Lower lobe of right lung (tissue), 2 donors: Measurements from ENCODE around the gene OR10G4. TPM values are rescaled to one million over a fixed set of nuclear protein-coding genes. Genes with fewer than 3 reads are reported as not detected.

Source experiments
- ATAC-seq, 2 donors: fragments of 200-7000 bp; cut with Tn5 transposase; one replicate each; pipeline ENCODE4 v1.9.1; 2020 to 2022; ENCODE audit warnings: mild to moderate bottlenecking in 2 of 2, moderate library complexity in 2 of 2
- DNase-seq: peaks from one replicate; pipeline ENCODE4 v3.0.0-alpha.2; 2020
- H3K27ac ChIP-seq: fragments of 200-600 bp; one replicate; pipeline ENCODE4 v1.8.0; 2022
- H3K27me3 ChIP-seq: fragments of 200-600 bp; one replicate; pipeline ENCODE4 v1.8.0; 2022; ENCODE audit warnings: low read depth
- H3K36me3 ChIP-seq: fragments of 200-600 bp; one replicate; pipeline ENCODE4 v1.8.0; 2022; ENCODE audit warnings: mild to moderate bottlenecking
- H3K4me1 ChIP-seq: fragments of 200-600 bp; one replicate; pipeline ENCODE4 v1.8.0; 2022
- H3K4me3 ChIP-seq: fragments of 200-600 bp; one replicate; pipeline ENCODE4 v1.8.0; 2022; ENCODE audit warnings: mild to moderate bottlenecking
- H3K9me3 ChIP-seq: fragments of 200-600 bp; one replicate; pipeline ENCODE4 v1.8.0; 2022
- CTCF ChIP-seq: fragments of 200-600 bp; IDR thresholded peaks from one replicate; pipeline ENCODE4 v1.8.0; 2022; ENCODE audit warnings: antibody characterized with exemption, mild to moderate bottlenecking
- intact Hi-C: fragments of 100-400 bp; cut with DNase I; formaldehyde crosslinking; loops from one replicate; pipeline ENCODE4 v1.11.0; 2022
- total RNA-seq: library from RNA; stranded (reverse); fragmentation: NEBNext Ultra II Directional; extraction: Animal tissue kit (Norgen Biotek cat#: 25700); gene quantifications from one replicate; pipeline ENCODE4 v1.2.1, GENCODE V29; 2021
- donor health status: DM: no; HTN: yes; CAD: no; lungs with severe emphysema.

Gene OR10G4
- total RNA-seq, 1 donor from 2014 or later: not detected

GRCh38 chr11:124043420-124043819 is 30.6 kb downstream of the OR10G4 start:
- no peak for ATAC-seq
- Histone ChIP-seq H3K27me3 (no peaks in the 10 kb centered on the region), H3K27ac (no peak overlapping the region), H3K4me3 (no peak overlapping the region), H3K4me1 (no peaks in the 10 kb centered on the region), H3K36me3 (no peaks in the 10 kb centered on the region), H3K9me3 (no peaks in the 10 kb centered on the region)
- no peak for DNase-seq
- intact Hi-C loops: no loop called here
- no peak for TF ChIP-seq CTCF

DNA sequence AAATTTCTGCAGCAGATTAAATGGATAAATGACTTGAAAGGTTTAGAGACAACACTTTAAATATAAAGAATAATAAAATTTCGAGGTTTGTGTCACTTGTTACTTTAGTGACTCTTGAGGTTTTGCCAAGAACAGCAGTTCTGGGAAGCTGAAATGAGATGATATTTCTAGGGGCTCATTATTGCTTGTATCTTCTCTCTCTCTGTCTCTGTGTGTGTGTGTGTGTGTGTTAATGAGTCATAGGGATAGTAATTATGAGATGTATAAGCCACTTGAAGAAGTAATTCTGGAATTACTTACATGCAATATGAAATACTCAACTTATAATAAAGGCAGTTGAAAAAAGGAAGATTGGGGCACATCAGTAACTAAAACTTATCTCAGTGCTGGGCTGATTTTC is 38.0 kb downstream of the OR10G4 start:
- Histone ChIP-seq H3K36me3 (no peaks in the 10 kb centered on the region), H3K4me1 (no peaks in the 10 kb centered on the region), H3K27me3 (no peaks in the 10 kb centered on the region), H3K4me3 (no peak overlapping the region), H3K9me3 (no peaks in the 10 kb centered on the region), H3K27ac (no peak overlapping the region)
- TF ChIP-seq CTCF: no peak
- DNase-seq: no peak
- intact Hi-C loops: no loop called here
- no peak for ATAC-seq

DNA sequence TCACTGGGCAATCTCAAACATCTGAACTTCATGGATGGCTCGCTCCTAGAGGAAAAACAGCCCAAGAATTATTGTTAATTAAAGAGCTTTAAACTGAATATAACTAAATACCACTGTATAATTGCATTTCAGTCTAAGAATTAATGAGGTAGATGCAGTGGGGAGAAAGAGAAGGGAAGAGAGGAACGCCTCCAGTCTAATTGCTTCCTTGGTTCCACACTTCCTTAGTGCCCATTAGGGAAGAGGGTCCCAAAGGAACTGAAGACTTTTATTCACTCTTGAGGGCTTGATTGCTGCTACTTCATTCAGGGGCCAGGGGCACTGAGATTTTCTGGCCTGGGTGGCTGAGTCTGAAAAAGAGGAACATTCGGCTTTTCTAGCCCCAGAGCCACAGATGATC is 40.2 kb downstream of the OR10G4 start:
- Histone ChIP-seq H3K27ac (no peak overlapping the region), H3K4me3 (no peak overlapping the region), H3K27me3 (no peaks in the 10 kb centered on the region), H3K9me3 (no peaks in the 10 kb centered on the region), H3K4me1 (no peaks in the 10 kb centered on the region), H3K36me3 (no peaks in the 10 kb centered on the region)
- intact Hi-C loops: no loop called here
- ATAC-seq (no peak), DNase-seq (no peak)
- no peak for TF ChIP-seq CTCF

Other genes with a start within 250 kb of the OR10G4 start
- not detected for gene OR6M1, start 206.6 kb upstream of the OR10G4 start, total RNA-seq
- not detected for gene TMEM225, start 127.3 kb upstream of the OR10G4 start, total RNA-seq
- gene OR8D4, start 110.8 kb upstream of the OR10G4 start, total RNA-seq: not detected
- not detected for gene OR4D5, start 73.4 kb upstream of the OR10G4 start, total RNA-seq
- not detected for gene OR6T1, start 69.2 kb upstream of the OR10G4 start, total RNA-seq
- not detected for gene OR10S1, start 35.2 kb upstream of the OR10G4 start, total RNA-seq
- not detected for gene OR10G6, start 17.8 kb upstream of the OR10G4 start, total RNA-seq
- not detected for gene OR10G9, start 10.0 kb downstream of the OR10G4 start, total RNA-seq
- not detected for gene OR10G8, start 13.8 kb downstream of the OR10G4 start, total RNA-seq
- gene OR10G7, start 28.3 kb downstream of the OR10G4 start, total RNA-seq: not detected
- 37.9 TPM for gene VWA5A, start 102.5 kb downstream of the OR10G4 start, total RNA-seq
- gene OR10D3, start 170.3 kb downstream of the OR10G4 start, total RNA-seq: not detected
- not detected for gene OR8G1, start 228.1 kb downstream of the OR10G4 start, total RNA-seq
- 0.35 TPM for gene OR8G5, start 243.4 kb downstream of the OR10G4 start, total RNA-seq